Measurements from ENCODE around the gene BTBD2.

BTBD2 gene

DNA sequence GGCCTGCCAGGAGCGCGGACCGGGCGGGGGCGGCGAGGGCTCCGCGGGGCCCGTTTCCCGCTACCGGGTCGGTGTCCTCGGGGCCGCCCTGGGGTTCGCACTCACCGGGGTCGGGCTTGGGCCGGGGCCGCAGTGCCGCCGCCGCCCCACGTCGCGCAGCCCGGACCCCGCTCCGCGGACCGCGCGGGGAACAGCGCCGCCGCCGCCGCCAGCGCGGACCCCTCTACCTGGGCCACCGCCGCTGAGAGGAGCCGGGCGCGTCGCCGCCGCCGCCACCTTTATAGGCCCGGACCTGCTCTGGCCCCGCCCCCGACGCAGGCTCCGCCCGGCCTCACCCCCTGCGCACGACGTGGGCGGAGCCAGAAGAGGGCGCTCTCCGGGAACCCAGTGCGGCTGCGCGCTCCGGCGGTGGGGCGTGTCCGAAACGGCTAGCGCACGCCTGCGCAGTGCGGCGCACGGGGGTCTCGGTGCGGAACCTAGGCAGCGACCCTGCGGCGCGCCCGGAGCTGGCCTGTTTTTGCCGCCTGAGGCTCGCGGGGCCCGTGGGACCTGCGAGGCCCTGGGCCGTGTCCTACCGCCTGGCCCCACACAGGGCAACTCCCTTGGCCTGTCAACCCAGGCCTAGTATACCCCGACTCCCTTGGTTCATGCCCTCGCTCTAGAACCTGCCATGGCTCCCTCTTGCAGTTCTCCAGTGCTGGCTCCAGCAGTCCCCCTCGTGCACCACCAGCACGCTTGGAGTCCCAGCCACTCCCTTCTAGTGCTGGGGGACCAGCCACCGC, 35.7 kb upstream of the BTBD2 start, which contains the start of gene MKNK2:
TSS of gene MKNK2 (minus strand) at position 254 of the 782 bp plus-strand sequence. CDS start 393 bp downstream, outside the sequence.
- DNase-seq (ENCODE audit: low spot score), result peak; percentile 92

- DNase-seq (ENCODE audit: low spot score), result peak; percentile 53
These were observed 35.0 kb upstream of the BTBD2 start for GRCh38 chr19:2050349-2050990.

DNA sequence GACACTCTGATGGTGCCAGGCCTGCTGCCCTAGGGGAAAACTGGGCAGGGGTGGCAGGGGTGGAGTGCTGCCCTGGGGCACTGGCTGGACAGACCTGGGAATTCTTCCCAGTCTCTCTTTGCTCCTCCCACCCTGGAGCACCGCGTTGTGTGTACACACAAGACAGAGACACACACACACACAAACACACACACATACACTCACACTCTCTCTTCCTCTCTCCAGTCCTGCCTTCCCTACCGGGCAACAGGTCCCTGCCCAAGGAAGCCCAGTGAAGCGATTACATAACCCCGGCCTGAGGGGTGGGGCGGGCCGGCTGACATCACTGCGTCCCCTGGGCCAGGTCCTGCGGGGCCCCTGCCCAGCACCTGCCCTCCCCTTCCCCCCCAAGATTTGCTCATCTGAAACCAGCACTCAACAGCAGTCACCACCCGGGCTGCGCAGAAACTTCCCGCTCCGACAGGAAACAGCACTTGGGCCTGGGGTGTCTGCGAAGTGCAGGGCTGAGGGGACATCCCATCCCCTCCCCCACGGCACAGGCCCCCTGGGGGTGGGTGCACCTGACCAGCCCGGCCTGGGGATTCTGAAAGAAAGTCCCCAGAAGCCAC, 34.3 kb upstream of the BTBD2 start:
- peak; percentile 84 for DNase-seq (ENCODE audit: low spot score)

DNA sequence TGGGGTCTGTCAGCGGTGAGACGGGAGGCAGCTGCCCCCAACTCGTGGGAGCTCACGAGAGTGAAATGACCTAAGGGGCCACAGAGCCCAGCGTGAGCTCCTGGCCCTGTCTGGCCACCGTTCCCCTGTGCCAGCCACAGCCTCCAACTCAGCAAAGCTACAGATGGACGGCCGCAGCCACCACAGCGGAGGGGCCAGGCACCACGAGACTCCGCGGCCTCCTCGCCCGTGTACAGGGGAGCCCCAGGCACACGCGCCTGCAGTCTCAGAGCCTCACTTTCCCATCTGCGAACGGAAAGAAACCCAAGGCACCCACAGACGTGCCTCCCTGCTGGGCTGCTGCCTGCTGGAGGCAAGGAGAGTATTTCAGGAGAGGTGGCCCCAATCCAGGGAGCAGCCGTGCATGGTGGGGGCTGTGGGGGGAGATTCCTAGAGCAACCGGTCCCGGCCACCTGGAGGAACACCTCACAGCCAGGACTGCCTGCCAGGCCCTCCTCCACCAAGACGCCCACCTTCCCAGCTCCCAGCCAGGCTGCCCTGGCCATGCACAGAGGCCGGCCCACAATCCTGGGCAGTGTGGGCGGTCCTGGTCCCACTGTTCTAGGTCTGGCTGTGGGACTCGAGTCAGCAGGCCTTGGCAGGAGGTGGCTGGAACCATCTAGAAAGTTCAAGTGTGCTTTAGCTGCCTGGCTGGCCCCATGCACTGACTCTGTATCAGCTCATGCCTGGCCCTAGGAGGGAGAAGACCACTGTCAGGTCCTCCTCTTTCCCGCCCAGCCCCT, 33.6 kb upstream of the BTBD2 start:
- DNase-seq (ENCODE audit: low spot score), result peak; percentile 20

DNA sequence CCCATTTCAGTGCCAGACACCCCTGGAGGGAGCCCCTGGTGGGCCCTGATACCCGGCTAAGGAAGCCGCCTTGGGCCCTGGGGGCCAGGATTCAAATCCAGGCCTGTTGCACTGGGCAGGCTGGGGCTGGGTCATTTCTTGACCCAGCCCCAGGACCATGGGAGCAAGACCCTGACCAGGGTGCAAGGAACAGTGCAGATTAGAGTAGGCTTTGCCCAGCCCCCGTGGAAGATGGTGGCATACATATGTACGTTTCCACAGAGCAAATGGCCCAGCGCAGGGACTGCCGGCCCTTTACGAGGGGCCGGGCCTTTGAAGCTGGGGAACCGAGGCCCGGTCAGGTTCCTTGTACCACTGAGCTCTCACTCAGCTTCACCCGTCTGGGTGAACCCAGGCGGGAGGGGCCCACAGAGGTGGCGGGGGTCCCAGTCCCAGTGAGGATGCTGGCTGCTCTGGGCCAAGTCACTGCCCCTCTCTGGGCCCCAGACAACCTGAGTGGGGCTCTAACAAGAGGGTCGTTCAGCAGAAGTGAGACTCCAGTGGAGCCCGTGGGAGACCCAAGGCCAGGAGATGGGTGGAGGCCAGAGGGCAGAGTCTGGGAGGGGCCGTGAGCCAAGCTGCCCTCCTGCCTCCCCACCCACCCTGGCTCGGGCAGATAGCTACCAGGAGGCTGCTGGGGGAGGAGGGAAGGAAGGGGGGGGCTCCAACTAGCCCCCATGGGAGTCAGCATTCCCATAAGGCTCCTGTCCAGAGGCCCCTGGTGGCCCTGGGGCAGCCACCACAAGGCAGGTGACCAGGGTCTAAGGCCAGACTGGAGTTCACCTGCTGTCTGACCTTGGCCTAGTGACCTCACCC, 32.8 kb upstream of the BTBD2 start:
- no peak for DNase-seq (ENCODE audit: low spot score)

GRCh38 chr19:2047449-2048103, 32.1 kb upstream of the BTBD2 start:
- DNase-seq (ENCODE audit: low spot score), result no peak

DNA sequence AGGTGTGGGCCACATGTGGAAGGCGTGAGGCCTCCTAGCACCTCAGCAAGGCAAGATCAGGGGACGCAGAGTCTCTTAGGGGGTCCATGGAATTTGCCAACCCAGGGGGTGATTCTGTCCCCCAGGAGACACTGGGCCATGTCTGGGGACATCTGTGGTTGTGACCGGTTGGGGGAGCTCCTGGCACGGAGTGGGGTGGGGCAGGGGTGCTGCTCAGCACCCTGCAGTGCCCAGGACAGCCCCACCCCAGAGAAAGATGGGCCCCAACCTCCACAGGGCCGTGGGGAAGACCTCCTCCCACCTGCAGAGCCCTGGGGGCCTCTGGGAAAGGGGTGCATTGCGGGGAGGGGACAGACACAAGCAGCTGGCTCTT, 31.5 kb upstream of the BTBD2 start:
- DNase-seq (ENCODE audit: low spot score), result peak; percentile 16

- no peak for DNase-seq (ENCODE audit: low spot score)
These were observed 30.8 kb upstream of the BTBD2 start for GRCh38 chr19:2046046-2046907.

DNA sequence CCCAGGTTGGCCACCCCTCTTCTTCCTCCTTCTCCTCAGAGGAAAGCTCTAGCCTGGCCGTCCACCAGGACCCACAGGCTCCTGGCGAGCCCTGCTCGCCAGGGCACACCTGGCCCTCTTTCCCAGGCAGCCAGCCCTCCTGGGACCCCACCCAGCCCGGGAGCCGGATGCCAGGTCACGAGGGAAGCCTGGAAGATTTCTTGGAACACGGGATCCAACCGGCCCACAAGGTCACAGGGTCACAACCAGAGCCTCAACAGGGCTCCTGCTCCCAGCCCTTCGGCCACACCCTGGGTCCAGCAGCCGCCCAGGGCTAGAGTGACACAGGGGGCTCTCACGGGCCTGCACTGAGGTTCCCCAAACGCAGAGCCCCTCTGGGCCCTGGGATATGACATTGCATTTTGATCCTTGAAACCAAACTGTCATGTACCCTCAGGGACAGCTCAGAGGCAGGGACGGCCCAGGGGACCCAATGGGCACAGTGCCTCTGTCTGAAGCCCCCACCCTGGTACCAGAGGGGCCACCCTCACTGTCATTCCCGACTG, 30.1 kb upstream of the BTBD2 start:
- DNase-seq (ENCODE audit: low spot score), result no peak

GRCh38 chr19:2044709-2045500, 29.4 kb upstream of the BTBD2 start:
- DNase-seq (ENCODE audit: low spot score), result no peak

DNA sequence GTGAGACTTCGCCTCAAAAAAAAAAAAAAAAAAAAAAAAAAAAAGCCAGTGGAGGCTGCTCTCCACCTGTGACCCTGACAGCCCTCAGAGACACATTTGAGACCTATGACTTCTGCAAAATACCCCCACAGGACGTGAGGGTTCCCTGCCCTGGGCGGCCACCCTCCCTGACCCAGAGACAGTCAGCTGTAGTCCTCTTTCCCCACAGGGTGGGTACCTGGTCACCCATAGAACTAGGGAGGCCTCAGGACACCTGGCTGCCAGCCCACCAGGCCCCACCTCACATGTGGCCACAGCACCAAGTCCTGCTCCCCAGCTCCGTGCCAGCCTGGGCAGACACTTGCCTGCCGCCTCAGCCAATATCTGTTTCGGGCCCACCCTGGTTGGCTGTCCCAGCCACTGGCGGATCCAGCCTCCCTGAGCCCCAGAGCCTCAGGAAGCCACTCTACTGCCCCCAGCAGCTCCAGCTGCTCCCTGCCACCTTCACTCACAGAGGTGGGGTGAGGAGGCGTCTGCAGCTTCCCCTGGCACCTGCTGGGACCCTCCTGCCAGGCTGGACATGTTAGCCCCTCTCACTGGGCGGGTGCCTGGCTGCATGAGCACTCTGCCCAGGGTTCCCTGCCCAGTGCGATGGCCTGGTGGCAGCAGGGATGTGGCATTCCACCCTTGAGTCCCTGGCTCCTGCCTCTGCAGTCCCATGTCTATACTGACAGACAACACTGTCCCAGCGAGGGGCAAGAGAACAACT, 28.6 kb upstream of the BTBD2 start:
- peak; percentile 56 for DNase-seq (ENCODE audit: low spot score)

DNA sequence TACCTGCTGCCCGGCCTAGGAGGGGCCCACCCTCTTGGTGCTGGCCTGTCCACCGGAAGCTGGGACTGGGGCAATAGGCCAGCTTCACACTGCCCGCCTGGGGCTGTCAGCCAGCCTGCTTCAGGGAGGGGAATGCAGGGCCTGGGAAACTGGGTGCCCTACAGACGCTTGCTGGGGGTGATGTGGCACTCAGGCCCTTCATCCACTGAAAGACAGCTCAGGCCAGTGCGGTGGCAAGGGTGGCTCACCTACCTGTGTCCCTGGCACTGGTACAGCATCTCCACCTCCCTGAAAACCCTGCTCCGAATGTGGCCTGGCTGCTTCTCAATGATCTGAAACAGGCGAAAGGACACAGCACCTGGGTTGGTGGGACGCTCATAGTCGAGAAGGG, 27.7 kb upstream of the BTBD2 start:
- DNase-seq (ENCODE audit: low spot score), result peak; percentile 12

GRCh38 chr19:2042485-2043250, 27.2 kb upstream of the BTBD2 start:
- no peak for DNase-seq (ENCODE audit: low spot score)

- peak; percentile 97 for DNase-seq (ENCODE audit: low spot score)
These were observed 26.4 kb upstream of the BTBD2 start for GRCh38 chr19:2041683-2042484.

DNA sequence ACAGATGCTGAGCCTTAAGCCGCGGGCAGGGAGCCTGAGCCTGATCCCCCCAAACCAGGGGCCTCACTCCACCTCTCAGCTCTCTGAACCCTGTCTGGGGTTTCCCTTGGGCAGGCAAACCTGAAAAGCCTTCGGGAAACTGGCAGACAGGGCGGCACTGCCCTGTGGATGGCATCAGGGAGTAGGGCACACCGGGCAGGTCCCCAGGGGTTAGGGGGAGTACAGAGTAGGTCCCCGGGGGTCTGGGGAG, 25.8 kb upstream of the BTBD2 start:
- no peak for DNase-seq (ENCODE audit: low spot score)

GRCh38 chr19:2040647-2041432, 25.3 kb upstream of the BTBD2 start:
- no peak for DNase-seq (ENCODE audit: low spot score)

Measured in NAMALWA (cell line).